Measurements from ENCODE around the gene PRSS21. TPM values are rescaled to one million over a fixed set of nuclear protein-coding genes. Genes with fewer than 3 reads are reported as not detected.
A peak's percentile ranks its signal among the peaks of the same experiment; 100 is the strongest.

PRSS21 gene
- polyA plus RNA-seq, 3 donors: 2.1 to 9.0 (median 3.1) TPM

DNA sequence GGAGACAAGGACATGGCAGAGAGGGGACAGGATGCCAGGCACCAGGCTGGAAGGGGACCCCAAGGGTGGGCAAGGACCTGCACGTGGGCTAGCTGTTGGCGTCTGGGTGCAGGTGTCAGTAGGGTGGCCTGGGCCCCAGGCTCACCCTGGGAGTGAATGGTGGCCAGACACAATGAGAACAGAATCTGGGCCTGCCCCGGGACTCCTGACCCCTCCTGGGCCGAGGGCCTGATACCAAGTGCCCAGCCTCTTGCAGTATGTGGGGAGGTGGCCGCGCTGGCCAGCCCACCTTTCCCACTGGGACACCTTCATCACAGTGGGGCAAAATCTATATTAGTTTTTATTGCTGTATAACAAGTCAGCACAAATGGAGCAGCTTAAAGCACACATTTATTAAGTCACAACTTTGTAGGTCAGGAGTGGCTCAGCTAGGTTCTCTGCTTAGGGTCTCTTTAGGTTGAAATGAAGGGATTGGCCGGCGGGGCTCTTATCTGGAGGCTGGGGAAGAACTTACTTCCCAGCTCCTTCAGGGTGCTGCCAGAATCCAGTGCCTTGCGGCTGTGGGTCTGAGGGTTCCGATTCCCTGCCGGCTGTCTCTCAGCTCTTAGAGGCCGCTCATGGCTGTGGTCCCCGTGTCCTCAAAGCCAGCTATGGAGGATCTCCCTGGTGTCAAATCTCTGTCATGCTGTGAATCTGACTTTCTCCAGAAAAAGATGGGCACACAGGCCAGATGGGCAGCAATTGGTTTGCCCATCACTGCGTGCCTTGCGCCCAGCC lies 33.3 kb upstream of the PRSS21 start:
- Histone ChIP-seq H2AFZ (ENCODE audit: insufficient read depth, low read depth, low read length, poor library complexity, severe bottlenecking) (no peak overlapping the region), H3K27me3 (ENCODE audit: control insufficient read depth in 2 of 2, insufficient read depth in 2 of 2, low read length in 2 of 2) (peaks cover 6 to 35% of the 10 kb centered on the region in 2 donors), H3K9ac (ENCODE audit: insufficient read depth, low read length, poor library complexity, severe bottlenecking) (no peak overlapping the region), H3K9me3 (replicated peaks in 1 of 2; ENCODE audit: control insufficient read depth in 1 of 2, insufficient read depth in 1 of 2, low read length in 2 of 2) (no peaks in the 10 kb centered on the region), H3K4me1 (ENCODE audit: control insufficient read depth in 1 of 2, insufficient read depth in 2 of 2, low read length in 2 of 2) (peaks cover 20 to 23% of the 10 kb centered on the region in 2 donors), H3K36me3 (replicated peaks in 1 of 2; ENCODE audit: control insufficient read depth in 1 of 2, insufficient read depth in 2 of 2, low read length in 2 of 2) (no peaks in the 10 kb centered on the region), H3K4me2 (replicated peaks; ENCODE audit: extremely low read depth, low read length, poor library complexity, severe bottlenecking) (no peak overlapping the region), H3K27ac (ENCODE audit: low read depth in 1 of 2, low read length in 2 of 2) (no peak overlapping the region), H3K4me3 (replicated peaks in 1 of 3; ENCODE audit: low read depth in 2 of 3, low read length in 3 of 3) (no peak overlapping the region), H4K20me1 (ENCODE audit: insufficient read depth, low read length) (no peaks in the 10 kb centered on the region), H3K79me2 (ENCODE audit: insufficient read depth, low read length) (no peaks in the 10 kb centered on the region)
- Mint-ChIP-seq H3K27ac (no peak overlapping the region), H3K9me3 (peaks cover 0 to 2% (median 0%) of the 10 kb centered on the region in 7 donors), H3K4me1 (peaks cover 20% of the 10 kb centered on the region), H3K4me3 (peak overlapping the region in 1 of 2 donors; percentile 91), H3K36me3 (peaks cover 3 to 4% of the 10 kb centered on the region in 2 donors), H3K27me3 (ENCODE audit: low read depth in 3 of 3) (peaks cover 23 to 60% (median 43%) of the 10 kb centered on the region in 3 donors)
- no peak for DNase-seq
- intact Hi-C loops (cut with micrococcal nuclease): loop anchor here in 1 of 2 donors (5.0 kb wide), 1 partner anchor 39 kb away; no protein-coding TSS in a partner anchor
- 97% methylated on average over 8 of the region's 15 CpGs for WGBS (ENCODE audit: insufficient coverage)
- TF ChIP-seq, protein P1, sequence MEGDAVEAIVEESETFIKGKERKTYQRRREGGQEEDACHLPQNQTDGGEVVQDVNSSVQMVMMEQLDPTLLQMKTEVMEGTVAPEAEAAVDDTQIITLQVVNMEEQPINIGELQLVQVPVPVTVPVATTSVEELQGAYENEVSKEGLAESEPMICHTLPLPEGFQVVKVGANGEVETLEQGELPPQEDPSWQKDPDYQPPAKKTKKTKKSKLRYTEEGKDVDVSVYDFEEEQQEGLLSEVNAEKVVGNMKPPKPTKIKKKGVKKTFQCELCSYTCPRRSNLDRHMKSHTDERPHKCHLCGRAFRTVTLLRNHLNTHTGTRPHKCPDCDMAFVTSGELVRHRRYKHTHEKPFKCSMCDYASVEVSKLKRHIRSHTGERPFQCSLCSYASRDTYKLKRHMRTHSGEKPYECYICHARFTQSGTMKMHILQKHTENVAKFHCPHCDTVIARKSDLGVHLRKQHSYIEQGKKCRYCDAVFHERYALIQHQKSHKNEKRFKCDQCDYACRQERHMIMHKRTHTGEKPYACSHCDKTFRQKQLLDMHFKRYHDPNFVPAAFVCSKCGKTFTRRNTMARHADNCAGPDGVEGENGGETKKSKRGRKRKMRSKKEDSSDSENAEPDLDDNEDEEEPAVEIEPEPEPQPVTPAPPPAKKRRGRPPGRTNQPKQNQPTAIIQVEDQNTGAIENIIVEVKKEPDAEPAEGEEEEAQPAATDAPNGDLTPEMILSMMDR (IDR thresholded peaks at IDR 0.05): no peak

DNA sequence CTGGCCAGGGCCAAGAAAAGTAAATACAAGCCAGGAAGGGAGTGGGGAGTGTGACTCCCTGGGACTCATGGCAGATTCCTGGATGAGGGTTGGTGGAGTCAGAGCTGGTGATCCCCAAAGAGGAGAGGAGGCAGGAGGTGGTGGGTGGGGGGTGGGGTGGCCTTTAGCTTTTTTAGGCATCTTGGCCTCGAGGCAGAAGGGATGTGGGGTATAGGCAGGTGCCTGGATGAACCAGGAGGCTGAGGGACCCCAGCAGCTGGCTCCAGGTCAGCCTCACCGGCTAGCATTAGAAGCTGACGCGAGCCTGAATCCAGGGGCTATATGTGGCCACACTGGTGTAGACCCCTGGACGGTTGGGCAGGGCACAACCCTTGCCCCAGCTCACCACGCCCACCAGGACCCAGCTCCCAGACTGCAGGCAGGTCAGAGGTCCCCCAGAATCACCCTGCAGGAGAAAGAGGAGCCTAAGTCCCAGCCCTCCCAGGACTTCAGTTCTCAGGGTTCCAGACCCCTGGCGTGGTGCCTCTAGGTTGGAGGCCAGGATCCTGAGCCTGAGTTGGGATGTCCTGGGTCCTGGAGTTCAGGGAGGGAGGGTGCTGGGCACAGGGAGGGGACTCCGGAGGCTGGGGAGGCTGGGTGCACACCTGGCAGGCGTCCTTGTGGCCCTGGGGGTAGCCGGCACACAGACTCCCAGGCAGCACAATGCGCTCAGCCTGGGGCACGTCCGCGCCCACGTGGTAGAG lies 32.5 kb upstream of the PRSS21 start:
- Histone ChIP-seq H3K36me3 (replicated peaks in 1 of 2; ENCODE audit: control insufficient read depth in 1 of 2, insufficient read depth in 2 of 2, low read length in 2 of 2) (no peaks in the 10 kb centered on the region), H3K4me3 (replicated peaks in 1 of 3; ENCODE audit: low read depth in 2 of 3, low read length in 3 of 3) (peak overlapping the region in 1 of 3 experiments; percentile 78), H3K9ac (ENCODE audit: insufficient read depth, low read length, poor library complexity, severe bottlenecking) (peak overlapping the region; percentile 69), H3K4me2 (replicated peaks; ENCODE audit: extremely low read depth, low read length, poor library complexity, severe bottlenecking) (peak overlapping the region; percentile 87), H3K4me1 (ENCODE audit: control insufficient read depth in 1 of 2, insufficient read depth in 2 of 2, low read length in 2 of 2) (peaks cover 17 to 22% of the 10 kb centered on the region in 2 donors), H3K79me2 (ENCODE audit: insufficient read depth, low read length) (no peaks in the 10 kb centered on the region), H3K27me3 (ENCODE audit: control insufficient read depth in 2 of 2, insufficient read depth in 2 of 2, low read length in 2 of 2) (peaks cover 6 to 41% of the 10 kb centered on the region in 2 donors), H2AFZ (ENCODE audit: insufficient read depth, low read depth, low read length, poor library complexity, severe bottlenecking) (peak overlapping the region; percentile 92), H3K9me3 (replicated peaks in 1 of 2; ENCODE audit: control insufficient read depth in 1 of 2, insufficient read depth in 1 of 2, low read length in 2 of 2) (no peaks in the 10 kb centered on the region), H4K20me1 (ENCODE audit: insufficient read depth, low read length) (no peaks in the 10 kb centered on the region), H3K27ac (ENCODE audit: low read depth in 1 of 2, low read length in 2 of 2) (no peak overlapping the region)
- WGBS (ENCODE audit: insufficient coverage): 56% methylated on average over 13 of the region's 15 CpGs
- peak overlapping the region; percentile 77 to 91 for H3K4me3 Mint-ChIP-seq
- DNase-seq: no peak
- peaks cover 17% of the 10 kb centered on the region for H3K4me1 Mint-ChIP-seq
- peaks cover 0 to 4% of the 10 kb centered on the region in 2 donors for H3K36me3 Mint-ChIP-seq
- peaks cover 0 to 2% (median 0%) of the 10 kb centered on the region in 7 donors for H3K9me3 Mint-ChIP-seq
- peak overlapping the region in 1 of 7 donors; percentile 70 for H3K27ac Mint-ChIP-seq
- intact Hi-C loops (cut with micrococcal nuclease): loop anchor here (5.0 kb wide), 1 partner anchor 38 kb away; no protein-coding TSS in a partner anchor
- peaks cover 30 to 68% (median 46%) of the 10 kb centered on the region in 3 donors for H3K27me3 Mint-ChIP-seq (ENCODE audit: low read depth in 3 of 3)
- TF ChIP-seq, protein P1 (IDR thresholded peaks at IDR 0.05): no peak
